MM.1S (cell line): ENCODE results near the gene DRC7.

ENCODE experiments used
- DNase-seq: peaks from one replicate; pipeline ENCODE4 v3.0.0-alpha.2; 2015
- H2AFZ ChIP-seq: fragments of 300-600 bp; sonication (generic); 2 replicates; pipeline ENCODE4 v1.6.0; 2016; ENCODE audit warnings: antibody characterized with exemption, low read length
- H3F3A ChIP-seq: fragments of 300-600 bp; sonication (generic); 2 replicates; pipeline ENCODE4 v1.6.1; 2016; ENCODE audit warnings: mild to moderate bottlenecking, antibody characterized with exemption, low read length, moderate library complexity, mixed read lengths; ENCODE audit not compliant: insufficient read depth
- H3K27ac ChIP-seq: fragments of 300-600 bp; sonication (generic); 2 replicates; pipeline ENCODE4 v1.5.1; 2016; ENCODE audit warnings: mild to moderate bottlenecking, low read length
- H3K27me3 ChIP-seq: fragments of 300-600 bp; sonication (generic); replicated peaks from 2 replicates; pipeline ENCODE4 v1.6.0; 2016; ENCODE audit warnings: low read length; ENCODE audit not compliant: insufficient read depth
- H3K36me3 ChIP-seq: fragments of 300-600 bp; sonication (generic); replicated peaks from 2 replicates; pipeline ENCODE4 v1.6.1; 2016; ENCODE audit warnings: mild to moderate bottlenecking, low read length, mixed read lengths; ENCODE audit not compliant: insufficient read depth
- H3K4me1 ChIP-seq: fragments of 300-600 bp; sonication (generic); 2 replicates; pipeline ENCODE4 v1.6.1; 2016; ENCODE audit warnings: low read length, mixed read lengths
- H3K4me2 ChIP-seq: fragments of 300-600 bp; sonication (generic); 2 replicates; pipeline ENCODE4 v1.6.0; 2016; ENCODE audit warnings: low read depth, low read length
- H3K4me3 ChIP-seq: fragments of 300-600 bp; sonication (generic); 2 replicates; pipeline ENCODE4 v1.5.1; 2016; ENCODE audit warnings: low read length, mixed read lengths
- H3K79me2 ChIP-seq: fragments of 300-600 bp; sonication (generic); 2 replicates; pipeline ENCODE4 v1.6.1; 2016; ENCODE audit warnings: mixed run types, low read length, mixed read lengths
- H3K9ac ChIP-seq: fragments of 300-600 bp; sonication (generic); 2 replicates; pipeline ENCODE4 v1.6.1; 2016; ENCODE audit warnings: low read length, mixed read lengths
- H3K9me2 ChIP-seq: fragments of 300-600 bp; sonication (generic); replicated peaks from 2 replicates; pipeline ENCODE4 v1.6.1; 2016; ENCODE audit warnings: mild to moderate bottlenecking, low read length, mixed read lengths; ENCODE audit not compliant: insufficient read depth
- H3K9me3 ChIP-seq: fragments of 300-600 bp; sonication (generic); replicated peaks from 2 replicates; pipeline ENCODE4 v1.6.1; 2016; ENCODE audit warnings: mild to moderate bottlenecking, low read length, mixed read lengths; ENCODE audit not compliant: insufficient read depth
- H4K20me1 ChIP-seq: fragments of 300-600 bp; sonication (generic); 2 replicates; pipeline ENCODE4 v1.6.1; 2016; ENCODE audit warnings: mild to moderate bottlenecking, low read length, moderate library complexity, mixed read lengths; ENCODE audit not compliant: insufficient read depth
- EZH2 ChIP-seq: fragments of 300-600 bp; sonication (generic); optimal IDR thresholded peaks from 2 replicates; pipeline ENCODE3; 2017; ENCODE audit warnings: low read depth, mild to moderate bottlenecking, antibody characterized with exemption, low read length, mixed read lengths
- EZH2phosphoT487 ChIP-seq: fragments of 300-600 bp; sonication (generic); IDR thresholded peaks from 2 replicates; pipeline ENCODE4 v1.6.1; 2018; ENCODE audit warnings: antibody characterized with exemption, low read length
- TF ChIP-seq, protein P1 (sequence below): fragments of 300-600 bp; sonication (generic); IDR thresholded peaks from 2 replicates; pipeline ENCODE4 v1.5.1; 2016; ENCODE audit warnings: antibody characterized with exemption, low read length, mixed read lengths

The DRC7 gene

GRCh38 chr16:57664662-57665025 lies 30.0 kb upstream of the DRC7 start:
- TF ChIP-seq EZH2phosphoT487 = no peak
- no peak for TF ChIP-seq EZH2
- TF ChIP-seq, protein P1, sequence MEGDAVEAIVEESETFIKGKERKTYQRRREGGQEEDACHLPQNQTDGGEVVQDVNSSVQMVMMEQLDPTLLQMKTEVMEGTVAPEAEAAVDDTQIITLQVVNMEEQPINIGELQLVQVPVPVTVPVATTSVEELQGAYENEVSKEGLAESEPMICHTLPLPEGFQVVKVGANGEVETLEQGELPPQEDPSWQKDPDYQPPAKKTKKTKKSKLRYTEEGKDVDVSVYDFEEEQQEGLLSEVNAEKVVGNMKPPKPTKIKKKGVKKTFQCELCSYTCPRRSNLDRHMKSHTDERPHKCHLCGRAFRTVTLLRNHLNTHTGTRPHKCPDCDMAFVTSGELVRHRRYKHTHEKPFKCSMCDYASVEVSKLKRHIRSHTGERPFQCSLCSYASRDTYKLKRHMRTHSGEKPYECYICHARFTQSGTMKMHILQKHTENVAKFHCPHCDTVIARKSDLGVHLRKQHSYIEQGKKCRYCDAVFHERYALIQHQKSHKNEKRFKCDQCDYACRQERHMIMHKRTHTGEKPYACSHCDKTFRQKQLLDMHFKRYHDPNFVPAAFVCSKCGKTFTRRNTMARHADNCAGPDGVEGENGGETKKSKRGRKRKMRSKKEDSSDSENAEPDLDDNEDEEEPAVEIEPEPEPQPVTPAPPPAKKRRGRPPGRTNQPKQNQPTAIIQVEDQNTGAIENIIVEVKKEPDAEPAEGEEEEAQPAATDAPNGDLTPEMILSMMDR = no peak
- H3K4me2 ChIP-seq = no peak overlapping the region

GRCh38 chr16:57665541-57665940 lies 29.1 kb upstream of the DRC7 start:
- no peak for TF ChIP-seq EZH2
- TF ChIP-seq, protein P1 = no peak
- TF ChIP-seq EZH2phosphoT487 = no peak
- Histone ChIP-seq H3K9me3 (no peaks in the 10 kb centered on the region), H4K20me1 (no peaks in the 10 kb centered on the region), H3K36me3 (no peaks in the 10 kb centered on the region), H3K27me3 (no peaks in the 10 kb centered on the region), H3K4me2 (no peak overlapping the region), H3K9me2 (no peaks in the 10 kb centered on the region), H3K9ac (no peak overlapping the region), H3K4me1 (no peaks in the 10 kb centered on the region), H2AFZ (no peak overlapping the region), H3F3A (no peaks in the 10 kb centered on the region), H3K27ac (no peak overlapping the region), H3K4me3 (no peak overlapping the region), H3K79me2 (no peaks in the 10 kb centered on the region)
- no peak for DNase-seq

More at GRCh38 chr16:57664662-57665025, 30.0 kb upstream of the DRC7 start:
- no peaks in the 10 kb centered on the region for H3K36me3 ChIP-seq
- no peaks in the 10 kb centered on the region for H3K9me3 ChIP-seq
- H3K27me3 ChIP-seq = no peaks in the 10 kb centered on the region
- H3K27ac ChIP-seq = no peak overlapping the region
- no peak overlapping the region for H3K4me3 ChIP-seq
- H3F3A ChIP-seq = no peaks in the 10 kb centered on the region
- H3K9me2 ChIP-seq = no peaks in the 10 kb centered on the region
- H3K4me1 ChIP-seq = no peaks in the 10 kb centered on the region
- H3K9ac ChIP-seq = no peak overlapping the region
- H4K20me1 ChIP-seq = no peaks in the 10 kb centered on the region
- no peak for DNase-seq
- H2AFZ ChIP-seq = no peak overlapping the region
- H3K79me2 ChIP-seq = no peaks in the 10 kb centered on the region

DNA sequence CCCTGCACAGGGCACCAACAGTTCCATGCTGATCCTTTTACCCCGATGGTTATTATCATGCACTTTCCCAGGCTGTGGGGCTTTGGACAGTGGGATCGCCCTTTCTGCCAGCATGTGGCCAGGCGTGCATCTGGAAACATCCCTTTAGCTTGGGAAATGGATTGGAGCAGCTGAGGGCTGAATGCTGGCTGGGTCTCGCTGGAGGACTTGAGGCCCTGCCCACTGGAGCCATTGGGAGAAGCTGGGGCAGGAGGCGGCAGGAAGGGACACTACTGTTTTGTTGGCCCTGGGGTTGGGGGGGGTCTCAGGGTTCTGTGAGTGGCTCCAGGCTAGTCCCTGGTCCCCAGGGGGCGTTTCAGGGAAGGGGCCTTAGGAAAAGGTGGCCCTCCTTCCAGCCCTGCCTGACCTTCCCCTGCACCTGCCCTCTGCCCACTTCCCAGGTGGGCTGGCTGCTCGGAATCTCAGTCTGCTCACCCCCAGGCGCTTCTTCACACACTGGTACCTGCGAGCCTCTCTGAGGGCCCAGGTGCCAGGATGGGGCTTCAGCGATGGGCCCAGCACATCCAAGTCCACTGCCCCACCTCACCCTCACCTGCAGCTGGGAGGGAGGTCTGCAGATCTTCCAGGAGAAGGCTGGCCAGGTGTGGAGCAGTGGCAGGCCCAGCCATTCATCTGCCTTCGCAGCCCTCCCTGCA lies 28.1 kb upstream of the DRC7 start:
- Histone ChIP-seq H3K27ac (no peak overlapping the region), H3K4me3 (no peak overlapping the region), H3F3A (no peaks in the 10 kb centered on the region), H3K9me3 (no peaks in the 10 kb centered on the region), H2AFZ (no peak overlapping the region), H3K4me2 (no peak overlapping the region), H4K20me1 (no peaks in the 10 kb centered on the region), H3K36me3 (no peaks in the 10 kb centered on the region), H3K4me1 (no peaks in the 10 kb centered on the region), H3K27me3 (no peaks in the 10 kb centered on the region), H3K79me2 (no peaks in the 10 kb centered on the region), H3K9ac (no peak overlapping the region), H3K9me2 (no peaks in the 10 kb centered on the region)
- no peak for TF ChIP-seq EZH2
- no peak for TF ChIP-seq EZH2phosphoT487
- TF ChIP-seq, protein P1 = no peak
- no peak for DNase-seq
